H9 (cell line): Measurements from ENCODE around the gene CSNK1A1. TPM values are rescaled to one million over a fixed set of nuclear protein-coding genes. Genes with fewer than 3 reads are reported as not detected.
A peak's percentile ranks its signal among the peaks of the same experiment; 100 is the strongest.

ENCODE experiments used
- DNase-seq: peaks from one replicate; pipeline ENCODE4 v3.0.0-alpha.2; 2017
- H2AFZ ChIP-seq: one replicate; pipeline ENCODE4 v1.6.1; 2013; ENCODE audit warnings: mild to moderate bottlenecking, low read length, control low read depth, moderate library complexity
- H2AK5ac ChIP-seq: 2 replicates; pipeline ENCODE4 v1.6.1; 2013; ENCODE audit warnings: low read length, control low read depth, mixed read lengths; ENCODE audit not compliant: insufficient read length
- H2BK120ac ChIP-seq: one replicate; pipeline ENCODE4 v1.6.1; 2013; ENCODE audit warnings: low read depth, mild to moderate bottlenecking, low read length, control low read depth, inconsistent platforms; ENCODE audit not compliant: poor library complexity, severe bottlenecking
- H2BK12ac ChIP-seq: 2 replicates; pipeline ENCODE4 v1.6.1; 2013; ENCODE audit warnings: low read length, control low read depth, mixed read lengths, low read depth; ENCODE audit not compliant: insufficient read length
- H2BK15ac ChIP-seq: 2 replicates; pipeline ENCODE4 v1.6.1; 2013; ENCODE audit warnings: low read depth, low read length, control low read depth
- H2BK20ac ChIP-seq: one replicate; pipeline ENCODE4 v1.6.1; 2013; ENCODE audit warnings: low read depth, mild to moderate bottlenecking, low read length, control low read depth, inconsistent platforms; ENCODE audit not compliant: poor library complexity, severe bottlenecking
- H2BK5ac ChIP-seq: 2 replicates; pipeline ENCODE4 v1.6.1; 2013; ENCODE audit warnings: low read length, control low read depth, mixed read lengths; ENCODE audit not compliant: insufficient read length
- H3K14ac ChIP-seq: 2 replicates; pipeline ENCODE4 v1.6.1; 2013; ENCODE audit warnings: low read length, control low read depth; ENCODE audit not compliant: insufficient read depth
- H3K18ac ChIP-seq: 2 replicates; pipeline ENCODE4 v1.6.1; 2013; ENCODE audit warnings: low read depth, mild to moderate bottlenecking, mixed read lengths, low read length, control low read depth; ENCODE audit not compliant: insufficient read length
- H3K23ac ChIP-seq: 2 replicates; pipeline ENCODE4 v1.6.1; 2013; ENCODE audit warnings: low read length, control low read depth, mixed read lengths, low read depth; ENCODE audit not compliant: insufficient read length
- H3K23me2 ChIP-seq: 2 replicates; pipeline ENCODE4 v1.6.1; 2013; ENCODE audit warnings: low read depth, mild to moderate bottlenecking, mixed read lengths, low read length, control low read depth; ENCODE audit not compliant: insufficient read length, poor library complexity, severe bottlenecking
- H3K27ac ChIP-seq: 2 replicates; pipeline ENCODE4 v1.5.1; 2013; ENCODE audit warnings: low read length, control low read depth, mixed read lengths, low read depth; ENCODE audit not compliant: insufficient read length
- H3K27me3 ChIP-seq: 2 replicates; pipeline ENCODE4 v1.6.1; 2013; ENCODE audit warnings: low read length, control low read depth, inconsistent platforms; ENCODE audit not compliant: insufficient read depth
- H3K4ac ChIP-seq: 2 replicates; pipeline ENCODE4 v1.6.1; 2013; ENCODE audit warnings: low read depth, mild to moderate bottlenecking, control low read depth, inconsistent platforms, low read length, moderate library complexity
- H3K4me1 ChIP-seq: 2 replicates; pipeline ENCODE4 v1.6.1; 2013; ENCODE audit warnings: low read length, control low read depth, inconsistent platforms; ENCODE audit not compliant: insufficient read depth
- H3K4me2 ChIP-seq: 2 replicates; pipeline ENCODE4 v1.6.1; 2013; ENCODE audit warnings: low read length, control low read depth, mixed read lengths; ENCODE audit not compliant: insufficient read length, insufficient read depth
- H3K56ac ChIP-seq: 2 replicates; pipeline ENCODE4 v1.6.1; 2013; ENCODE audit warnings: low read depth, mild to moderate bottlenecking, mixed read lengths, low read length, control low read depth; ENCODE audit not compliant: insufficient read length
- H3K79me1 ChIP-seq: 2 replicates; pipeline ENCODE4 v1.6.1; 2013; ENCODE audit warnings: low read depth, mild to moderate bottlenecking, moderate library complexity, low read length, control low read depth, inconsistent platforms; ENCODE audit not compliant: insufficient read depth, poor library complexity, severe bottlenecking
- H3K79me2 ChIP-seq: 2 replicates; pipeline ENCODE4 v1.6.1; 2013; ENCODE audit warnings: low read length, control low read depth, inconsistent platforms; ENCODE audit not compliant: insufficient read depth
- H3K9ac ChIP-seq: 2 replicates; pipeline ENCODE4 v1.6.1; 2013; ENCODE audit warnings: low read length, control low read depth, mixed read lengths; ENCODE audit not compliant: insufficient read length; ENCODE audit errors: extremely low read depth
- H3K9me3 ChIP-seq: one replicate; pipeline ENCODE4 v1.6.1; 2013; ENCODE audit warnings: low read depth, low read length, inconsistent platforms; ENCODE audit not compliant: control insufficient read depth
- H3T11ph ChIP-seq: one replicate; pipeline ENCODE4 v1.6.1; 2013; ENCODE audit warnings: mild to moderate bottlenecking, low read length, control low read depth, inconsistent platforms
- H4K20me1 ChIP-seq: one replicate; pipeline ENCODE4 v1.6.1; 2013; ENCODE audit not compliant: control insufficient read depth, insufficient read length, insufficient read depth
- H4K5ac ChIP-seq: 2 replicates; pipeline ENCODE4 v1.6.1; 2013; ENCODE audit warnings: low read depth, mild to moderate bottlenecking, mixed read lengths, low read length, control low read depth; ENCODE audit not compliant: insufficient read length
- H4K8ac ChIP-seq: replicated peaks from 2 replicates; pipeline ENCODE4 v1.6.1; 2013; ENCODE audit warnings: low read length, control low read depth, mixed read lengths, low read depth; ENCODE audit not compliant: insufficient read length
- H4K91ac ChIP-seq: 2 replicates; pipeline ENCODE4 v1.6.1; 2013; ENCODE audit warnings: low read depth, mild to moderate bottlenecking, moderate library complexity, mixed read lengths, low read length, control low read depth; ENCODE audit not compliant: insufficient read length
- H3K27ac Mint-ChIP-seq, 3 experiments: 2 replicates in 2 of 3; 3 replicates in 1 of 3; pipeline ENCODE4 v1.8.0; 2020 to 2021; ENCODE audit warnings: mixed read lengths in 3 of 3, mild to moderate bottlenecking in 1 of 3, moderate library complexity in 1 of 3
- H3K27me3 Mint-ChIP-seq: 2 replicates; pipeline ENCODE4 v1.8.0; 2021; ENCODE audit warnings: low read depth, mild to moderate bottlenecking, moderate library complexity, mixed read lengths
- H3K36me3 Mint-ChIP-seq, 3 experiments: 2 replicates in 2 of 3; 3 replicates in 1 of 3; pipeline ENCODE4 v1.8.0; 2020 to 2021; ENCODE audit warnings: low read depth in 3 of 3, mixed read lengths in 3 of 3; ENCODE audit not compliant: insufficient read depth in 1 of 3
- H3K4me1 Mint-ChIP-seq, 2 experiments: 2 replicates each; pipeline ENCODE4 v1.8.0; 2020; ENCODE audit warnings: mixed read lengths in 2 of 2
- H3K4me3 Mint-ChIP-seq, 2 experiments: 2 replicates in 1 of 2; 3 replicates in 1 of 2; pipeline ENCODE4 v1.8.0; 2020 to 2021; ENCODE audit warnings: mild to moderate bottlenecking in 2 of 2, mixed read lengths in 2 of 2, moderate library complexity in 1 of 2
- H3K9me3 Mint-ChIP-seq, 2 experiments: 2 replicates in 1 of 2; 3 replicates in 1 of 2; pipeline ENCODE4 v1.8.0; 2020; ENCODE audit warnings: mild to moderate bottlenecking in 2 of 2, mixed read lengths in 2 of 2, moderate library complexity in 1 of 2
- WGBS: extraction: QIAGEN DNeasy Blood & Tissue Kit; methylation state at CpG from one replicate; pipeline ENCODE4 v1.1.7; 2013; ENCODE audit warnings: missing lambda C conversion rate, low lambda C conversion rate, mixed read lengths; ENCODE audit not compliant: insufficient read length; ENCODE audit errors: extremely low coverage; 5-methylcytosine and 5-hydroxymethylcytosine counted together
- total RNA-seq: library from RNA; stranded (reverse); gene quantifications from 2 replicates; pipeline ENCODE4 v1.2.1, GENCODE V29; 2021
- TF ChIP-seq, protein P1 (sequence below): fragments of 200-600 bp; sonication (generic); conservative IDR thresholded peaks from 3 replicates; pipeline ENCODE4 v1.8.0; 2021; ENCODE audit warnings: antibody characterized with exemption, mild to moderate bottlenecking

The CSNK1A1 gene
- total RNA-seq, 1 experiment from 2014 or later, result 310 TPM

DNA sequence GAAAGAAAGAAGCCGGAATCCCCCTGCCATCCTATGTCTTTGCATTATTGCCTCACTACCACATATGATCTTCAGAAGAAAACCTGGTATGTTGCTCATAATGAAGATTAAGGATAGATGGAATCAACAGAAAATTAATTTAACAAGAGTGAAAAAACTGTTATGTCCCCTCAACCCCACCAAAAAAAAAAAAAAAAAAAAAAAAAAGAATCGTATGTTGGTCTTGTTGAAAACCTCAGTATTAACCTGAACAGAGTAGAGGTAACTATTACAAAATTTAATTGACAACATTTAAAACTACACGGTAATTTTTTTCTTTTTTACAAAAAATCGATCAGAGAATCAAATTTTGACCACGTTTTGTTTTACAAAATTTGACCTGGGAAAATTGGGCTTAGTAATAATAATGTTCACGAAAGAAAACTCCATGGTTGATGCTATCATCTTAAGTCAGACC lies 827 bp upstream of the CSNK1A1 start:
- Histone ChIP-seq H3T11ph (no peak overlapping the region), H3K4me1 (no peaks in the 10 kb centered on the region), H3K4me2 (peak overlapping the region; percentile 99), H3K23me2 (peaks cover 15% of the 10 kb centered on the region), H3K79me1 (no peaks in the 10 kb centered on the region), H3K18ac (no peak overlapping the region), H2AK5ac (no peak overlapping the region), H4K8ac (no peak overlapping the region), H4K20me1 (no peaks in the 10 kb centered on the region), H2BK5ac (no peak overlapping the region), H3K27me3 (no peaks in the 10 kb centered on the region), H3K9me3 (no peaks in the 10 kb centered on the region), H4K91ac (no peak overlapping the region), H3K9ac (peak overlapping the region; percentile 80), H2AFZ (no peak overlapping the region), H2BK120ac (no peak overlapping the region), H3K14ac (no peak overlapping the region), H3K23ac (no peak overlapping the region), H2BK12ac (no peak overlapping the region), H3K56ac (no peak overlapping the region), H3K4ac (no peak overlapping the region), H3K27ac (peak overlapping the region; percentile 26), H3K79me2 (peaks cover 37% of the 10 kb centered on the region), H4K5ac (no peak overlapping the region), H2BK20ac (no peak overlapping the region), H2BK15ac (no peak overlapping the region)
- Mint-ChIP-seq H3K4me1 (peaks cover 20 to 25% of the 10 kb centered on the region in 2 experiments), H3K36me3 (peaks cover 26 to 39% (median 36%) of the 10 kb centered on the region in 3 experiments), H3K9me3 (peaks cover 0 to 2% of the 10 kb centered on the region in 2 experiments; a peak in 1 of 5 replicates), H3K27me3 (no peaks in the 10 kb centered on the region), H3K27ac (peak overlapping the region; percentile 97 to 99 (median 99)), H3K4me3 (peak overlapping the region; percentile 98 to 99)
- no peak for DNase-seq
- TF ChIP-seq, protein P1, sequence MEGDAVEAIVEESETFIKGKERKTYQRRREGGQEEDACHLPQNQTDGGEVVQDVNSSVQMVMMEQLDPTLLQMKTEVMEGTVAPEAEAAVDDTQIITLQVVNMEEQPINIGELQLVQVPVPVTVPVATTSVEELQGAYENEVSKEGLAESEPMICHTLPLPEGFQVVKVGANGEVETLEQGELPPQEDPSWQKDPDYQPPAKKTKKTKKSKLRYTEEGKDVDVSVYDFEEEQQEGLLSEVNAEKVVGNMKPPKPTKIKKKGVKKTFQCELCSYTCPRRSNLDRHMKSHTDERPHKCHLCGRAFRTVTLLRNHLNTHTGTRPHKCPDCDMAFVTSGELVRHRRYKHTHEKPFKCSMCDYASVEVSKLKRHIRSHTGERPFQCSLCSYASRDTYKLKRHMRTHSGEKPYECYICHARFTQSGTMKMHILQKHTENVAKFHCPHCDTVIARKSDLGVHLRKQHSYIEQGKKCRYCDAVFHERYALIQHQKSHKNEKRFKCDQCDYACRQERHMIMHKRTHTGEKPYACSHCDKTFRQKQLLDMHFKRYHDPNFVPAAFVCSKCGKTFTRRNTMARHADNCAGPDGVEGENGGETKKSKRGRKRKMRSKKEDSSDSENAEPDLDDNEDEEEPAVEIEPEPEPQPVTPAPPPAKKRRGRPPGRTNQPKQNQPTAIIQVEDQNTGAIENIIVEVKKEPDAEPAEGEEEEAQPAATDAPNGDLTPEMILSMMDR, result 0 out of 3 replicates have a peak, but pooled peaks have one; percentile 7
- no CpG with 5 or more reads among the region's 6 CpGs for WGBS
